ENCODE results near the gene DIP2C. TPM values are rescaled to one million over a fixed set of nuclear protein-coding genes. Genes with fewer than 3 reads are reported as not detected.

DIP2C gene
- total and polyA plus RNA-seq, 2 donors (not counting 1 experiment from before 2014, with no cell fraction given), result 1.3 to 1.9 TPM

GRCh38 chr10:224571-224970, 464.9 kb downstream of the DIP2C start:
- Histone ChIP-seq H3K79me2 (ENCODE audit: control insufficient read depth, insufficient read depth, low read length) (no peaks in the 10 kb centered on the region), H3K9me3 (ENCODE audit: control extremely low read depth in 1 of 3, control insufficient read depth in 2 of 3, insufficient read depth in 1 of 3, low read length in 2 of 3) (no peaks in the 10 kb centered on the region), H3K4me2 (replicated peaks; ENCODE audit: low read depth, low read length, poor library complexity, severe bottlenecking) (no peak overlapping the region), H3K4me1 (ENCODE audit: control insufficient read depth in 2 of 2, insufficient read depth in 2 of 2, low read length in 2 of 2) (no peaks in the 10 kb centered on the region), H3K9ac (ENCODE audit: low read length) (no peak overlapping the region), H4K20me1 (ENCODE audit: control insufficient read depth, insufficient read depth, low read length, poor library complexity, severe bottlenecking) (no peaks in the 10 kb centered on the region), H3K4me3 (ENCODE audit: control extremely low read depth in 1 of 5, extremely low read depth in 1 of 5, insufficient read depth in 1 of 5, low read depth in 2 of 5, low read length in 4 of 5) (no peak overlapping the region), H3K27me3 (replicated peaks in 1 of 4; ENCODE audit: control extremely low read depth in 1 of 4, control insufficient read depth in 3 of 4, insufficient read depth in 4 of 4, low read length in 3 of 4) (no peaks in the 10 kb centered on the region), H2AFZ (ENCODE audit: insufficient read depth, low read depth, low read length, poor library complexity, severe bottlenecking) (no peak overlapping the region), H3K36me3 (replicated peaks in 1 of 2; ENCODE audit: control extremely low read depth in 1 of 2, control insufficient read depth in 1 of 2, extremely low read depth in 1 of 2, insufficient read depth in 2 of 2, low read length in 1 of 2) (peaks cover 0 to 1% of the 10 kb centered on the region in 2 experiments), H3K27ac (ENCODE audit: low read length in 2 of 2) (no peak overlapping the region)
- CTCF ChIA-PET, result no interaction called here
- TF ChIP-seq EZH2 (IDR thresholded peaks at IDR 0.05; ENCODE audit: borderline replicate concordance, insufficient read depth, low read depth, low read length, poor library complexity, severe bottlenecking) (no peak), CTCF (IDR thresholded peaks at IDR 0.05) (no peak)
- Mint-ChIP-seq H3K4me3 (no peak overlapping the region), H3K9me3 (ENCODE audit: insufficient read depth) (no peaks in the 10 kb centered on the region), H3K27me3 (no peaks in the 10 kb centered on the region), H3K27ac (no peak overlapping the region), H3K4me1 (peaks cover 7% of the 10 kb centered on the region)
- ATAC-seq (ENCODE audit: low read depth), result no peak
- intact Hi-C loops (cut with micrococcal nuclease), result no loop called here
- DNase-seq, result no peak
- no CpG with 5 or more reads among the region's 3 CpGs for WGBS (ENCODE audit: insufficient coverage)
- POLR2A ChIA-PET, result no interaction called here

Small RNA genes lying within 50 kb of the gene (small RNA-seq; reads per million reads assigned to genes)
- gene MIR5699 (ENCODE audit: insufficient read length, low read depth, low replicate concordance) (not detected), gene RN7SL754P (ENCODE audit: insufficient read length, low read depth, low replicate concordance) (not detected), gene RNA5SP298 (ENCODE audit: insufficient read length, low read depth, low replicate concordance) (not detected)

Other genes with a start within 250 kb of the DIP2C start
- 124 and 129 TPM in 2 replicates for gene LARP4B, start 242.0 kb upstream of the DIP2C start, total RNA-seq
- 35.6 and 47.2 TPM in 2 replicates for gene LARP4B, start 242.0 kb upstream of the DIP2C start, polyA plus RNA-seq